DMS 273 (cell line): ENCODE data around the gene FAM50A.

Source experiments
- DNase-seq: peaks from one replicate; lab custom pipeline; 2025; ENCODE audit not compliant: unreplicated experiment; lab: John Stamatoyannopoulos, UW

The FAM50A gene

DNA sequence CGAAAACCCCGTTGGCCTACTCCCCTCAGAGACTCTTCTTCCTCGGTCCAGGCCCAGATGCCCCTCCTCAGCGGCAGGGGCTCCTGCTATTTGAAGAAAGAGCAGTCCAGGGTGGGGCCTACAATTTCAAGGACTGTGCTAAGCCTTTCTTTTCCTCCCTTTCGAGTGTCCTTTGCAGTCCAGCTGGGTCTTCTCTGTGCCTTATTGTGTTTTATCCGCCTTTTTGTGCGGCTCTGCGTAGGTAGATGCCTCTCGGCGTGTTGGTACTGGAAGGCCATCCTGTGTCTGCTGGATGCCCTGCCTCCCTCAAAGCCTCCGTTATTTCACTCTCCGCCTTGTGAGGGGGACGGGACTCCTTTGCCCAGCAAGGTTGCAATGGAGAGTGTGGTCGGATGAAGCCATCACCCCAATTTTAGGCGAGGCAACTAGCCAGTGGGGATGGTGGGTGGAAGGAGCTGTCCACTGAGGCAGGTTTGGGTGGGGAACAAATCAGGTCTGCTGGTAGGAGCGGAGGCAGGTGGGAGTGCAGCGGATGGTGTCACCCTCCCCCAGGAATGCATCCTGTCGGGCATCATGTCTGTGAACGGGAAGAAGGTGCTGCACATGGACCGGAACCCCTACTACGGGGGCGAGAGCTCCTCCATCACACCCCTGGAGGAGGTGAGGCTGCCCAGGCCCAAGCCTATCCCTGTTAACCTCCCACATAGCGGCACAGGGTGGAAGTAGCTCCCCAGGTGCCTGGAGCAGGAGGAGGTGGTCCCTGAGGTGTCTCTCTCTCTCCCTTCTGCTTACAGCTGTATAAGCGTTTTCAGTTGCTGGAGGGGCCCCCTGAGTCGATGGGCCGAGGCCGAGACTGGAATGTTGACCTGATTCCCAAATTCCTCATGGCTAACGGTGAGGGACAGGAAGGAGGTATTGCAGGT, 5.7 kb upstream of the FAM50A start:
- DNase-seq = no peak

DNA sequence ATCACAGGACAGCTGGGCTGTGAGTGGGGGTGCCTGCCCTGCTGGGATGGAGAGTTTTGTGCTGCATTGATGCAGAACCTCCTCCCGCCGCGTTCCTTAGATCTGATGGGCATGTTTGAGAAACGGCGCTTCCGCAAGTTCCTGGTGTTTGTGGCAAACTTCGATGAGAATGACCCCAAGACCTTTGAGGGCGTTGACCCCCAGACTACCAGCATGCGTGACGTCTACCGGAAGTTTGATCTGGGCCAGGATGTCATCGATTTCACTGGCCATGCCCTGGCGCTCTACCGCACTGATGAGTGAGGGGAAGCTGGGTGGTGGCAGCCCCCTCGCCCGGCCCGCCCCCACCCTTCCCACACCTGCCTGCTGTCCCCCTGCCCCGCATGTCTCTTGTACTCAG, 4.1 kb upstream of the FAM50A start:
- no peak for DNase-seq

DNA sequence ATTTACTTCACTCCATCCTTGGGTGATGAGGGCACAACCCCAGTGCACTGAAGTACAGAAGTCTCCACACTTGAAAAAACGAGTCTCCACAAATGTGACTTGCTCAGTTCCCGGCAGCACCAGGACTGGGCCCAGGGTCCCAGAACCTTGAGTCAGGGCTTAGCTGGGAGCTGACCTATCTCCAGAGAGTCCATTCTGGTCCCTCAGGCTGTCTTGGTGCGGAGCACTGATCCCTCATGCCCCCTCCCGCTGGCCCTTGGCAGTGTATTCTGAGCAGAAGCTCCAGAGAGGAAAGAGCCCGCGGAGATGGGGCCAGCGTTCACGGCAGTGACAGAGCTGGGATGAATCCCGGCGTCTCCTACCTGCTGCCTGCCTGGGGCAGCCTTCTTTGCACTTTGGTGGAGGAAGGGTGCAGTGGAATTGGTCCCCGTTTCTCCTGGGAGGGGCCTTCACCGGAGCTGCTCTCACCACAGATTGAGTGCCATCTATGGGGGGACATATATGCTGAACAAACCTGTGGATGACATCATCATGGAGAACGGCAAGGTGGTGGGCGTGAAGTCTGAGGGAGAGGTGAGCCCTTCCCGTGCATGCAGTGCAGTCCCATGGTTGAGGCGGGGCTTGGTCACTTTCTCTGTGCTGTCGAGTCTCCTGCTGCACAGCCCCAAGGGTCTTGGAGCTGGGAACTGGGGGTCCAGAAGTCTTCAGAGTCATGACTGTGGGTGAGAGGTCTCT, 3.2 kb upstream of the FAM50A start:
- no peak for DNase-seq

DNA sequence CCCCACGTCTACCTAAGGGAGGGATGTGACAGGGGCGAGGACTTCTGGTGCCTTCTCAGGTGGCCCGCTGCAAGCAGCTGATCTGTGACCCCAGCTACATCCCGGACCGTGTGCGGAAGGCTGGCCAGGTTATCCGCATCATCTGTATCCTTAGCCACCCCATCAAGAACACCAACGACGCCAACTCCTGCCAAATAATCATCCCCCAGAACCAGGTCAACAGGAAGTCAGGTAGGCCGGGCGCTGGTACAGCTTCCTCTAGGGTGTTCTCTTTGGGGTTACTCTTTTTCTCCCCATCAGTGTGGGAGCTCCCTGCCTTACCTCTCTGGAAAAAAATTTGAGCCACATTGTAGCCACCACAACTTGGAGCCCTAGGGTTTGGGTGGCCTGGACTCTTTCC, 2.4 kb upstream of the FAM50A start:
- DNase-seq = no peak

GRCh38 chrX:154441984-154442707, 1.8 kb upstream of the FAM50A start:
- no peak for DNase-seq

GRCh38 chrX:154443479-154443910, 446 bp upstream of the FAM50A start:
- peak; percentile 59 for DNase-seq

- no peak for DNase-seq
These were observed 860 bp downstream of the FAM50A start for GRCh38 chrX:154444755-154445246.

DNA sequence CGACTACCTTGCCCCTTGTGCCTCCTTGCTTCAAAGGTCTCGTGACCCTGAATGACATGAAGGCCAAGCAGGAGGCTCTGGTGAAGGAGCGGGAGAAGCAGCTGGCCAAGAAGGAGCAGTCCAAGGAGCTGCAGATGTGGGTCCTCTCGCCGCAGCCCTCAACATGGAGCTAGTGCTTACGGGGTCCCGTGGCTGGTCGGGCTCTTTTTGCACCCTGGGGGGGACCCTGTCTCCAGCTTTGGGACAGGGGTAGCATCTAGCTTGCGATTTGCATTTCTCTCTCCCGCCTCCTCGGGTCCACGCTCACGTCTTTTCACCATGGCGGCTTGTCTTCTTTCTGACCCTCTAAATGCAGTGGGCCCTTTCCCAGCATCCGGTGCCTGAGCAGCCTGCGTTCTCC, 1.8 kb downstream of the FAM50A start:
- DNase-seq = no peak

GRCh38 chrX:154446430-154446829, 2.5 kb downstream of the FAM50A start:
- DNase-seq = no peak

- no peak for DNase-seq
These were observed 4.5 kb downstream of the FAM50A start for GRCh38 chrX:154448484-154448883.

- DNase-seq = no peak
These were observed 5.7 kb downstream of the FAM50A start for GRCh38 chrX:154449618-154450017.

DNA sequence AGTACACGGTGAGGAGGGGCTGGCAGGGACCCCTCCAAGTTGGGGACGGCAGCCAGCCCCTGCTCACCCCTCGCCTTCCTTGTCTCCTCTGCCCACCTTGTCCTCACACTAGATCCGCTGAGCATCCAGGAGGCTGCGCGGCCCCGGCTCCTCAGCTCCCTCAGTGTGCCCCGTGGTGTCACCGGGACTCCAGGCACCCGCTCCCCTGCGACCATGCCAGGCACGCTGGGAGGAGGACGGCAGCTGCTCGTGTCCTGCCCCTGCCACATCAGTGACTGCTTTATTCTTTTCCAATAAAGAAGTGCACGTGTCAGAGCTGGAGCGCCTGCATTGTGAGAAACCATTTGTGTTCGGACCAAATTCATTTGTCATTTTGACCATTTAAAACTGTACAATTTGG, 6.4 kb downstream of the FAM50A start:
- no peak for DNase-seq

DNA sequence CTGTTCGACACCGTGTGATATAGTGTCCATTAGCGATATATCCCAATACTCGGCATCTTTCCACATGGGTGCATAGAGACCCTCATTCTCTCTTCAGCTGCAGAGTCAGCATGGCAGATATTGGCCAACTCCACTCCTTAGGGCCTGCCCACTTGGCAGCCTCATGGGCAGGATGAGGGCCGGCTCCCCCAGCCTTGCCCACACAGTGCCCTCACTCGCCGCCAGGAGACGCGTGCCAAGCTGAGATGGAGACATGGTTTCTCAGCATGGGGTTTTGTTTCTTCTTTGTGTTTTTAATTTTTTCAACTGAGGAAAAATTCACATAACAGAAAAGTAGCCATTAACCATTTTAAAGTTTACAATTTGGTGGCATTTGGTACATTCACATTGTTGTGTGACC, 8.9 kb downstream of the FAM50A start:
- no peak for DNase-seq

DNA sequence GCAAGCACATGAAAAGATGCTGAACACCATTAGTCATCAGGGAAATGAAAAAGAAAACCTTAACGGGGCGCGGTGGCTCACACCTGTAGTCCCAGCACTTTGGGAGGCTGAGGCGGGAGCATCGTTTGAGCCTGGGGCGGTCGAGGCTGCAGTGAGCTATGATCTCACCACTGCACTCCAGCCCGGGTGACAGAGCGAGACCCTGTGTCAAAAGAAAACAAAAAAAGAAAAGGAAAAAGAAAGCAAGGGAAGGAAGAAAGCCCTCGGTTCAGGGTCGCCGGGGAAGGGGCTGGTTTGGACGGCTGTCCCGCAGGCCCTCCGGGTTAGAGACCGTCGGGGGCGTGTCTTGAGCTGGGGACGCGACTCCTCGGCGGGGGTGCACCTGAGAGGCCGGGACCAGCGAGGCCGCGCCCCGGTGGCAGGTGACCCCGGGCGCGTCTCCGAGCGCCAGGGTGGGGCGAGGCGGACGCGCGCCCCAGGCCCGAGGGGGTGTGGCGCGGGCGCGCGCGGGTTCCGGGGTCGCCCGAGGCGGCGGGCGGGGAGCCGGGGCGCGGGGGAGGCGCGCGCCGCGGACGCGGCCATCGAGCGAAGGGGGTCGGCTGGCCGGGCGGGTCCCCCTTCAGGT, 13.7 kb downstream of the FAM50A start:
- peak; percentile 70 for DNase-seq

DNA sequence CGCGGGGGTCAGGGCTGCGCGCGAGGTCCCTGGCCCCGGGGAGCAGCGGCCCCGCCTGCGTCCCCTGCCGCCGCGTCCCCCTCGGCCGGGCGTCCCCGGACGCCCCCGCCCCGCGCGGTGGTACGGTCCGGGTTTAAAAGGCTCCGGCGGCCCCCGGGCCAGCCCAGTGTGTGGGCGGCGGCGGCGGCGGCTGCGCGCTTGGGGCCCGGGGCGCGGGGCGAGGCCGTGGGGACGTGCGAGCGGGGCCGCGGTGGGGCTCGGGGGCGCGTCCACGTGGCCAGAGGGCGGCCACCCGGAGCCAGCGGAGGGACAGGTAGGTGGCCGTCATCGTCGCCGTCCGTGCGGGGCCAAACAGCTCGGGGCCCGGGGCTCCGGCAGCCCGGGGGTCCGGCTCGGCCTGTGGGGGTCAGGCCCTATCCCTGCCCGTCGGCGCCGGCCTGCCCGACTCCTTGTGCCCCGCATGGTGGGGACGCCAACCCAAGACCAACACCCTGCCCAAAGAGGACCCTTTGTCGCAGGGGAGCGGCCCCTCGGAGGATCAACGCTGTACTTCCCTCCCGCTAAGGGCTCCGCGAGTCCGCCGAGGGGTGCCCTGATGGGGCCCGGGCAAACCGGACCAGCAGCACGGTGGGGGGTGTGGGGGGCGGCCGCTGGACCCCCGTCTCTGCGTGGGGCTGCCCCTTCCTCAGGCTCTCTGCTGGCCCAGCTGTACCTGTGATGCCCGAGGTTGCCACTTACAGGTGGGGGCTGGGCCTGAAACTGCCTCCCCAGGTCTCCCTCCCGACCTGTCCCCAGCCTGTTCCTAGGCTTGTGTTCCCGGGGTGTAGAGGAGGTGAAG, 14.4 kb downstream of the FAM50A start, which contains the start of gene PLXNA3:
Gene PLXNA3 (plus strand): TSS at position 166 of the 838 bp plus-strand sequence. CDS start 1,903 bp downstream, outside the sequence.
- DNase-seq = peak; percentile 70

GRCh38 chrX:154458954-154459778, 15.2 kb downstream of the FAM50A start:
- peak; percentile 63 for DNase-seq

DNA sequence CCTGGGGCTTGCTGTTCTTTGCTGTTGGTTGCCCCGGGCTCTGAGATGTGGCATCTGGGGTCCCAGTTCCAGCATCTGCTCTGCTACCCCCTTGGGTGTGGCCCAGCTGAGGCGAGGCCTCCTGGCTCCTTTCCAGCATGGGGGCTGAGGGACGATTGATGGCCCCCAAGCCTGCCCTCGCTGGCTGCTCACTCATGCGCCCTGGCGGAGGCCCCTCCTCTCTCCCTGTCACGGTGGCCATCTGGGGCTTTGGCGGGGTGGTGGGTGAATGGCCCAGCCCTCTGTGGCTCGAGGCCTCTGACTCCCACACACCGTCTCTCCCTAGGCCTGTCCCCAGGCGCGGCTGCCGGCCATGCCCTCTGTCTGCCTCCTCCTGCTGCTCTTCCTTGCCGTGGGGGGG, 15.9 kb downstream of the FAM50A start:
- DNase-seq = peak; percentile 81

GRCh38 chrX:154460326-154460725, 16.4 kb downstream of the FAM50A start:
- peak; percentile 82 for DNase-seq

DNA sequence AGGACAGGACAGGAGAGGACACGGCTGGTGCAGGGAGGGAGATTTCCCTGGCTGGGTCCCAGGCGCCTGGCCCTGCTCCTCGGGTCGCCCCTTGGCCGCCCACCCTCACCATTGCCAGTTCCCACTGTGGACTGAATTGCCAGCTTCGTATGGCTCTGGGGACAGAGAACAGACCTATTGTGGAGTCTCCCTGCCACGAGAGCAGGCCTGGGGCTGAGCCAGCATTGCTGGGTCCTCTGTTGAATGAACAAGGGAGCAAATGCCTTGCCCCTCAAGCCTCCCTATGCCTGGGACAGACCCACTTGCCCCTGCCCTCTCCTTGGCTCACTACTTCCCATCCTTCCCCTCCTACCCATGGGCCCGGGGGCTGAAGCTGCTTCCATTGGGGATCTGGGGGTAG, 18.5 kb downstream of the FAM50A start:
- DNase-seq = no peak
